ENCODE measurements around the gene PPP1R3F.

DNA sequence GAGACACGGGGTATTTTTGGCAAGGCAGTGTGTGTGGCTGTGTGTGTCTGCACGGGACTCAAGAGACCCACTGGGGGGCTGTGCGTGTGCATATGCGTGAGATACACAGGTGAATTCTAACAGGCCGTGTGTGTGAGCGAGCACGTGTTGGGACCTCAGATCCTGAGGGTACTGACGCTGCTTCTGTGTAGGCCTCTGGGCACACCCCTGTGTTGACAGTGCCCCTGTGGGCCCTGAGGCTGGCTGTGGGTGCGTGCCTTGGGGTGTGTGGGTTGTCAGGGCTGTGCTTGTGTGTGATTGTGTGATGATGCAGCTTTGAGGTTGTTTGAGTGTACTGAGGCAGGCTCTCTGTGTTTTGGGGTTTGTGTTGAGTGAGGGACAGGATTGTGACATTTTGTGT lies 19.0 kb upstream of the PPP1R3F start:
- TF ChIP-seq, protein P1, sequence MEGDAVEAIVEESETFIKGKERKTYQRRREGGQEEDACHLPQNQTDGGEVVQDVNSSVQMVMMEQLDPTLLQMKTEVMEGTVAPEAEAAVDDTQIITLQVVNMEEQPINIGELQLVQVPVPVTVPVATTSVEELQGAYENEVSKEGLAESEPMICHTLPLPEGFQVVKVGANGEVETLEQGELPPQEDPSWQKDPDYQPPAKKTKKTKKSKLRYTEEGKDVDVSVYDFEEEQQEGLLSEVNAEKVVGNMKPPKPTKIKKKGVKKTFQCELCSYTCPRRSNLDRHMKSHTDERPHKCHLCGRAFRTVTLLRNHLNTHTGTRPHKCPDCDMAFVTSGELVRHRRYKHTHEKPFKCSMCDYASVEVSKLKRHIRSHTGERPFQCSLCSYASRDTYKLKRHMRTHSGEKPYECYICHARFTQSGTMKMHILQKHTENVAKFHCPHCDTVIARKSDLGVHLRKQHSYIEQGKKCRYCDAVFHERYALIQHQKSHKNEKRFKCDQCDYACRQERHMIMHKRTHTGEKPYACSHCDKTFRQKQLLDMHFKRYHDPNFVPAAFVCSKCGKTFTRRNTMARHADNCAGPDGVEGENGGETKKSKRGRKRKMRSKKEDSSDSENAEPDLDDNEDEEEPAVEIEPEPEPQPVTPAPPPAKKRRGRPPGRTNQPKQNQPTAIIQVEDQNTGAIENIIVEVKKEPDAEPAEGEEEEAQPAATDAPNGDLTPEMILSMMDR (IDR thresholded peaks at IDR 0.05; ENCODE audit: low read length) = no peak
- TF ChIP-seq EZH2phosphoT487 (IDR thresholded peaks at IDR 0.05; ENCODE audit: low read length) (no peak), EZH2 (optimal IDR thresholded peaks at IDR 0.05; ENCODE audit: low read depth, low read length) (no peak)
